Measurements from ENCODE around the gene MBD5.

- no peak for TF ChIP-seq CTCF (IDR thresholded peaks at IDR 0.05; ENCODE audit: low read depth, low read length)
- no peak for TF ChIP-seq EZH2phosphoT487 (IDR thresholded peaks at IDR 0.05; ENCODE audit: low read depth)
Measured at GRCh38 chr2:148022882-148023281, 2.0 kb downstream of the MBD5 start.

Data from OCI-LY3 (cell line).